WTC11 (cell line): ENCODE data around the gene UBL5.

ENCODE experiments used
- ATF3 ChIP-seq: sonication (generic); formaldehyde crosslinking; conservative IDR thresholded peaks from 2 replicates; pipeline ENCODE4 v1.8.1; 2022; ENCODE audit warnings: mild to moderate bottlenecking, missing genetic modification reagents
- CDX4 ChIP-seq: fragments of 250-450 bp; sonication (Bioruptor Pico); IDR thresholded peaks from 2 replicates; pipeline ENCODE4 v1.9.0; 2021; ENCODE audit warnings: moderate library complexity, mild to moderate bottlenecking, inconsistent platforms, borderline replicate concordance
- CTCF ChIP-seq: fragments of 200-600 bp; IDR thresholded peaks from 2 replicates; pipeline ENCODE4 v1.8.0; 2022; ENCODE audit warnings: antibody characterized with exemption
- ESRRA ChIP-seq: sonication (generic); formaldehyde crosslinking; IDR thresholded peaks from 2 replicates; pipeline ENCODE4 v1.8.1; 2022; ENCODE audit warnings: mild to moderate bottlenecking, missing genetic modification reagents, borderline replicate concordance
- GABPB1 ChIP-seq: sonication (generic); formaldehyde crosslinking; IDR thresholded peaks from 2 replicates; pipeline ENCODE4 v1.8.1; 2023; ENCODE audit warnings: mild to moderate bottlenecking, missing genetic modification reagents
- MAX ChIP-seq: sonication (generic); formaldehyde crosslinking; IDR thresholded peaks from 2 replicates; pipeline ENCODE4 v1.8.0; 2022; ENCODE audit warnings: mild to moderate bottlenecking, missing genetic modification reagents
- NFYB ChIP-seq: sonication (generic); formaldehyde crosslinking; conservative IDR thresholded peaks from 2 replicates; pipeline ENCODE4 v1.8.0; 2022; ENCODE audit warnings: low read depth, missing genetic modification reagents
- PREB ChIP-seq: sonication (generic); formaldehyde crosslinking; IDR thresholded peaks from 2 replicates; pipeline ENCODE4 v1.8.1; 2022; ENCODE audit warnings: mild to moderate bottlenecking, missing genetic modification reagents, moderate library complexity, borderline replicate concordance
- ZSCAN18 ChIP-seq: fragments of 250-450 bp; sonication (Bioruptor Pico); IDR thresholded peaks from 2 replicates; pipeline ENCODE4 v2.1.2; 2022; ENCODE audit warnings: mild to moderate bottlenecking, moderate library complexity

- TF ChIP-seq PREB (CRISPR knock-in tag) (no peak), GABPB1 (CRISPR knock-in tag) (no peak), NFYB (no peak), ATF3 (CRISPR knock-in tag) (no peak), CDX4 (CRISPR knock-in tag) (no peak), MAX (CRISPR knock-in tag) (no peak), CTCF (no peak), ESRRA (CRISPR knock-in tag) (no peak), ZSCAN18 (CRISPR knock-in tag) (no peak)
These were observed 35.2 kb downstream of the UBL5 start for GRCh38 chr19:9862938-9863337.
